Prostate gland (tissue), 2 donors: Measurements from ENCODE around the gene DNAH6.

Experiments used
- CTCF ChIP-seq, 4 experiments: fragments of 200-600 bp in 2 of 4; fragments of 450-650 bp in 2 of 4; sonication (generic) in 2 of 4; IDR thresholded peaks; 1 replicate in 3 of 4; 2 replicates in 1 of 4; pipeline ENCODE4 v1.5.1; 2016 to 2019; ENCODE audit warnings: antibody characterized with exemption in 4 of 4, mild to moderate bottlenecking in 2 of 4, moderate library complexity in 2 of 4
- POLR2AphosphoS5 ChIP-seq: sonication (generic); formaldehyde crosslinking; IDR thresholded peaks from one replicate; pipeline ENCODE4 v1.6.1; 2017; ENCODE audit warnings: antibody characterized with exemption

GRCh38 chr2:84559838-84560237 is 43.5 kb downstream of the DNAH6 start:
- TF ChIP-seq CTCF (IDR thresholded peaks at IDR 0.05): no peak
- TF ChIP-seq POLR2AphosphoS5: no peak
